SW480 (cell line): ENCODE measurements around the gene PRDM16.
A peak's percentile ranks its signal among the peaks of the same experiment; 100 is the strongest.

Source experiments
- DNase-seq: peaks from one replicate; pipeline ENCODE4 v3.0.0-alpha.2; 2016; ENCODE audit warnings: low spot score

PRDM16 gene

DNA sequence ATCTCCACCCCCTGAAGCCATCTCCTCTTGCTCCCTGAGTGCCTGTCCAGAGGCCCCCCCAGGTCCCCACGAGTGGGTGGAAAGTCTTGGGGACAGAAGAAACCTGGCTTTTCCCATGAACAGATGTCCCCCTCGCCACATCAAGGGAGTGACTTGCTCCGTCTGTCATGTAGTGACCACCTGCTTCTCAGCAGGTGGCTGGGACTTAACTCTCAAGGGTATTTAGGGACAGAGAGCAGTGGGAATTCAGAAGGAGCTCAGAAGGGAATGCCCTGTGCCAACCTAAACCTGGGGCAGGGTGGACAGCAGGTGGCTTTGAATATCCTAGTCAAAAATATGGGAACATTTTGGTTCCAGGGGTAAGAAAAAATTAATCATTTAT lies 139.8 kb downstream of the PRDM16 start:
- no peak for DNase-seq

DNA sequence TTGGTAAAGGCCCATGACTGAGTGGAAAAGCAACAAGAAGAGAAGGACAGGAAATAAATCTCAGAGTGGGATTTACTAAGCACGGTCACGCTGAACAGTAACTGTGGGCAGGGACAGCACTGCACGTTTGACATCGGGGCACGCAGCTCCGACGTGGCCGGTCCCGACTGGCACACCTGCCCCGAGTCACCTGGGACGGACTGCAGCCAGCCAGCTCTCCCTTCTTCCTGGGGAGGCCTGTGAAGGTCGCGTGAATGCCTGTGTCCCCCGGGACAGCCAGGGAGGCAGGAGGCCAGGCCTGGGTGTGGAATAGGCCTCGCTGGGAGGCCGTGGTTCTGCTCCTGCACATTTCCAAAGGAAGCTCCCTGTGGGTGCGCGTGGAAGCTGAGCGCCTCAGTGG lies 140.2 kb downstream of the PRDM16 start:
- no peak for DNase-seq

DNA sequence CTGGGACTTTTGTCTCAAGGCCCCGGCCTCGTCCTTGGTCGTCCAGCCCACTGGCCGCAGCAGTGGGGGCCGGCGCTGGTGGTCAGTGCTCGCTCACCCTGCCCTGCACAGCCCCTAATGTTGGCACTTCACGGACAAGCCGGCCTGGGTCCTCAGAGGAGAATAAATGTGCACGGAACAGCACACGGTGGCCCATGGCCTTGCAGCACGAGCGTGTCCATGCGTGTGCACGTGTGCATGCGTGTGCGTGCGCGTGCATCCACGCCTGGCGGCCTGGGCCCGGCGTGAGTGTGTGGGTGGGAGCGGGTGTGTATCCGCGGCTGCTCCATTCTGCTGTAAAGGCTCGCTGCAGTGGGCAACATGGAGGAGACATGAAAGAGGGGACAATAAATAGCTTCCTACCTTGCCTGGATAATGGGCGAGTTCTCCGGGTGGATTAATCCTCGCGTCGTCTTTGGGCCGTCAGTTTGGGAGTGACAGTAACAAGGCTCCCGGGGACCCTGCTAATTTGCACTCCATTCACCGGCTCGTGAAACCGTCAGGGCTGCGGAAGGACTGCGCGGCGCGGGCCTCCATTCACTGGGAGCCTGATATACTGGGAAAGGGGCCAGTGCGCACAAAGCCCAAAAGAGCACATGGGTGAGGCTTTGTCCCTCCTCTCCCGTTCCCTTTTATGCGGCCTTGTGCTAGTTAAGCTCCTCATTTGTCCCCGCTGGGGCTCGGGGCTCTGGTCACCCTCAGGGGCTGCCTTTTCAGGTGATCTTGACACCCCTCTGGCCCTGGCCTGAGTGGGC lies 142.8 kb downstream of the PRDM16 start:
- no peak for DNase-seq

DNA sequence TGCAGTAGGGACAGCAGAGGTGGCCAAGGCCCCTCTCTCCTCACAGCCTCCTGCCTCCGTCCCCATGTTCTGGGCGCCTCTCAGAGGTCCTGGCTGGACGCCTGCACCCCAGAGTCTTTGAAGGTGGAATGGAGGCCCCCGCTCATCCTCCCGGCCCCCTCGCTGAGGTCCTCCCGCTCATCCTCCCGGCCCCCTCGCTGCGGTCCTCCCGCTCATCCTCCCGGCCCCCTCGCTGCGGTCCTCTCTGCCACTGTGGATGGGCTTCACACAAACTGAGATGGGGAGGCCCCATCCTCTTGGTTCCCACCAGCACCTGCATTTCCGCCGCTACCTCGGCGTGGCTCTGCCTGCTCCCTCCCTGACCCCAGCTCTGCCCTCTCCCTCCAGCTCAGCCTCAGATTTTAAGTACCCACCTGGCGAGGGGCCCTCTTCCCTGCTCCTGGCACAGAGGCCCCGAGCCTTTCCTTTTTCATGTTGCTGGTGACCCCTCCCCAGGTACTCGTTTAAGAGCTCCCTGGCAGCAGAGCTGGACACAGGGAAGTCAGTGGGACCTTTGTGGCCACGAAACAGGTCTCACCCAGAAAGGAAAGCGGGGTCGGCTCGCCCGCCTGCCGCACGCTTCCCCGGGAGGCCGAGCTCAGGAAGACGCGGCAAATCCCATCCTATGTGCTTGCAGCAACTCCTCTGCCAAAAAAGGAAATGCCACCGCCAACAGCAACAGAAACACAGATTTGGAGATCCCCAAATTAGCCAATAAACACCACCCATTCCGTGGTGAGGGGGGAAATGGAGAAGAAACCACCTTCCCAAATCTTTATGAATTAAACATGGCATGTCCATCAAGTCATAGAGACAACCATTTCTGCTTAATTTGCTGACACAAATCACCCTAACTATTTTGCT lies 143.7 kb downstream of the PRDM16 start:
- DNase-seq: no peak

DNA sequence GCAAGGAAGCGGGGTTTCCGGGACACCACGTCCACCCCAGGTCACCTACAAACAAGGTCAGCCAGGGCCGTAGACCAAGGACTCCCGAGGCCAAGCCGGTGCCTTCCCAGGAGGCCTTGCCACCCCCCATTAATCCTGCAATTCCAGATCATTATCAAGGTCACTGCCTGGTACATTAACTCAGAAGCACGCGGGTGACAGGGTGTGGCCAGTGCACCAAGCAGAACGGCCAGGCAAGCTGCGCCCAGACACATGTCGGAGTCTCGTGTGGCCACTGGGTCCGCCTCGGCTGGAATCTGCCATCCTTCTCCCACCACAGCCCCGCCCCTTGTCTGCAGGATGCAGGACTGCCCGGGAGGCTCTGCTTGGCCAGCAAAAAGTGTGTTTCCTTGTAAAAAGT lies 144.7 kb downstream of the PRDM16 start:
- DNase-seq: peak; percentile 61

DNA sequence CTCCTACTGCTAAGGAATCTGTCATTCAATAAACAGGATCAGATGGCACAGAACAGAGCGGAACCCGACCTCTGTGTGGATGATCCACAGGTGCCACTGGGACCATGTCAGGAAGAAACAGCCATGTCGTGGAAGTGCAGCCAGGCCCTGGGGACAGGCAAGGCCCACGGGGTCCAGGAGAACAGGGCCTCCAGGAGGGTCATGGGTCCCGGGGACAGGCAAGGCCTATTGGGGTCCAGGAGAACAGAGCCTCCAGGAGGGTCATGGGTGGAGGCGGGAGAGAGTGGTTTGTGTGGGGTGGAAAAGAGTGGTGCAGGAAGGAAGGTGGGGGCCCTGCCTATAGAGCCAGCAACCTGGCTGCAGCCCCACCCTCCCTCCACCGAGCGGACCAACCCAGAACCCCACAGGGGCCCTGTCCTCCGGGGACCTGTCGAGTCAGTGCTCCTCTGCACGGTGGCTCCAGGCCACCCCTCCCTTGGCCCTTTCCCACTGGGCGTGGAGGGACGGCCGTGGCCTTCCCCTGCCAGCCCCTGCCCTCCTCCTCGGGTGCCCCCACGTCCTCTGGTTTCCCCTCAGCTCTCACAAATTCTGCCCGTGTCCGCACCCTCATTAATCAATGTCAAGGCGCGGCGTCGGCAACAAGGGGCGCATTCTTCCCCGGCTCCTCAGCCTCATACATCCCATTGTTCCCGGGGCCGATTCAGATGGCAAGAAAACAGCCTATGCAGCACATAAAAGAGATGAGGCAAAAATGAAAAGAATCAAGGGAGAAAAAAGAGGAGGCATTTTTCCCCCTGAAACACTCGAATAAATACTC lies 146.4 kb downstream of the PRDM16 start:
- no peak for DNase-seq

DNA sequence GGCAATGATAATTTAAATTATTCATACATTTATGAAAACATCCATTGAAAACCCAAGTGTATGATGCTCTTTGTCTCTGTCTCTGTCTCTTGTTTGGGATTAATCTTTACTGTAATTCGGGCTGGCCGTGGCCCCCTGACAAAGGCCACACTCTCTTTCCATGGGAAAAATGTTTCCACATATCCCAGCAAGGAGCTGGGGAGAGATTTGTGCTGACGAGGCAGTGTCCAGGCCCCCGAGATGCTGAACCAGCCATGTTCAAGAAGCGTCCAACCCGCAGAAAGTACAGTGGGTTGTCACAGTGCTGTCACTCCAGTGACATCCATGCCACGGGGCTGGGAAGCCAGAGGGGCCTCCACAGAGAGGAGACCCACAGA lies 147.0 kb downstream of the PRDM16 start:
- no peak for DNase-seq

DNA sequence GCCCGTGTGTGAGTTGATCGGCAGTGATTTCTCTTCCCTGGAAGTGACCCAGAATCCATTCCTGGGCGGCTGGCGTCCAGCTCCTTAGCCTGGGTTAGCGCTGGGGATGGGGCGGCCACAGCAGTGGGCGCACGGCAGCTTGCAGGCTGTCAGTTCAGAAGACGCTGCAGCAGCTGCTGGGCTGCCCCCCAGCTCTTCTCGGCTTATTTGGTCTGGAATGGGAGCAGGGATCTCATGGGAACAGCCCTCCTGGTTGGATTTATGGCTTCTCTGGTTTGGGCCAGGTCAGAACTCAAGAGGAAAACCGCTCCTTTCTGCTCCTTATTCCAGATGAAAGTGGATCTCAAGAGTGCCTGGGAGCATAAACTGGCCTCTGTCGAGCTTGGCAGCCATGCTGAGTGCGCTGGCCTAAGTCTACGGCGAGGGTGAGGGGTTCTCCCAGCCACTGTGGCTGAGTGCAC lies 148.2 kb downstream of the PRDM16 start:
- DNase-seq: no peak

DNA sequence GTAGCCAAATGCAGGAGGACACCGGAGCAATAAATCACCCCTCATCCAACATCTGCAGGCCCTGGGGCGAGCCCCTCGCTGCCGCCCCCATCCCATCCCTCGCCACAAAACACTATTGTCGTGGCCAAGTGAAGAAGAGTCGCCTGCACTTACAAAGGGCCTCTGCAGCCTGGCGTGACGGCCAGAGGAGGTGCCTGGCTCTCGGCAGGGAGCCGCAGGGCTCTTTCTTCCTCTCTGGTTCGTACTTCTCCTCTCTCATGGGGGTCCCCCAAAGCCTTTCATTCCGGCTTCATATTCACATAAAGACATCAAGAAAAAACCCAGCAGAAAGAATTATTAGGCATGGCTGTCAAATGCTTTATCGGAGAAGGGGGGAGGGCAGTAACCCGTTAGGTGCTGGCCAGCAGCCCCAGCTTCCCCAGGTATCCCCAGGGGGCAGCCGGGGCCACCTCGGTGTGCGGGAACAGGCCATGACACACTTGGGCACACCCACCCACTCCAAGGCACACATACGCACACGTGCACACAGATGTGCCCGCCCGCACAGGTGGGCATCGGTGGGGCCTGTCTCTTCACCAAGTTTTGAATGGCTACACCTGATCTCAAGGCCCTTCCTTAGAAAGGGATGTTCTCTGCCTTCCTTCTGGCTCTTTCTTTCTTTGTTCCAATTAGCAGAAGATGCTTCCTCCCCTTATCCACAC lies 149.1 kb downstream of the PRDM16 start:
- DNase-seq: no peak

DNA sequence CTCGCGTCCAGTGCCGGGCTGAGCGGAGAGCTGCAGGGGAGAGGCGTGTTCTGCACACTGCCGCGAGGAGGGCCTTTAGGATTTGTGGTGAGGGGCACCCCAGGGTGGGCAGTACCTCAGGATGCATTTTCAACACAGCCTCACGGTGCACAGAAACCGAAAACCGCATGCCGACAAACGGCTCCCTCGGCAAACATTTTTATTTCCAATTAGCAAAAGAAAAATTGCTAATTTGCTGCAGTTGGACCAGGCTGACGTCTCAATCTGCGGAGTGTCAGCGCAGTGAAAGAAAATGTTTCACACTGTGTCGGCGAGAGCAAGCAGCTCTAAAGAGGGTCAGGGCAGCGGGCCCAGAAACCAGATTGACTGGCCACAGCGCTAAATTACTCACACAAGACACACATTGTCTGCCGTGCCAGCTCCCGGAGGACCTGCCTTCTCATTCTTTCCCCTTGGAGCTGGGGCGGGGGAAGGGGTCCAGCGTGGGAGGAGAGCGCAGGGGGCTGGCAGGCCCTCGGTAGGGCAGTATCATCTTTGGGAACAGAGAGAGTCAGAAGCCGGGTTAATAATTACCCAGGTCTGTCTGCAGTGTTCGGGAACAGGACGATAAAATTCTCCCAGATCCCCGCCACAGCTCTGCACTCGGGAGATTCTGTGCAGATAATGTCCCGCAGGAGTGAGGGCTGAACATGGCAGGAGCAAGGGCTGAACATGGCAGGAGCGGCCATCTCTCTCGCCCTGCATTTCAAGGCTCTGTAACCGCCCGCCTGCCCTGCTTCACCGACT lies 150.2 kb downstream of the PRDM16 start:
- peak; percentile 64 for DNase-seq

DNA sequence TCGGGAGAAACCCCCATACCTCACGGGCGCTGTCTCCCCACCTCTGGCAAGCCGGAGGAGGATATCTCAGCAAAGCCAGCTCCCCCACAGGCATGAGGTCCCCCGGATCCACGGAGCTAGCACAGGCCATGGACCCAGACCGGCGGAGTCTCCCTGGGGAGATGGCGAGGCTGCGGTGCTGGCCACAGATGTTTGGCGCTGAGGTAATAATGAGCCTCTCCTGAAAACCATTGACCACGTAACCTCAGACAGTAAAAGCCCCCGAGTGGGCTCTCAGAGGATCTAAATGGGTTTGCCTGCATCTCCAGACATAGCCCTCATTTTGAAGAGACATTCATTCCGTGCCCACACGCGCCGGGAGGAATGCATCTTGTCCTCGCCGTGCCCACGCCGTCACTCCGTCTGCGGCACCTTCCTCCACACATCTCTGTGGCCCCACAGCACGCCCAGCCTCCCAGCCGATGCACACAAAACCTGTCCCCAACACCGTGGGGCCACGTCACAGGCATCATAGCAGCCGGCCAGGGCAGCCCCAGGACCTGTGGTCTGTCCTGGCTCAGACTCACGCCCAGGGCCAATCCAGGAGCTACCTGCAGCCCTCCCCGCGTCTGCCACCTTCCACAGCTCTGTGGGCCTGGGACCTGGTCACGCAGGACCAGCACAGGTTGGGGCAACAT lies 150.9 kb downstream of the PRDM16 start:
- DNase-seq: no peak

DNA sequence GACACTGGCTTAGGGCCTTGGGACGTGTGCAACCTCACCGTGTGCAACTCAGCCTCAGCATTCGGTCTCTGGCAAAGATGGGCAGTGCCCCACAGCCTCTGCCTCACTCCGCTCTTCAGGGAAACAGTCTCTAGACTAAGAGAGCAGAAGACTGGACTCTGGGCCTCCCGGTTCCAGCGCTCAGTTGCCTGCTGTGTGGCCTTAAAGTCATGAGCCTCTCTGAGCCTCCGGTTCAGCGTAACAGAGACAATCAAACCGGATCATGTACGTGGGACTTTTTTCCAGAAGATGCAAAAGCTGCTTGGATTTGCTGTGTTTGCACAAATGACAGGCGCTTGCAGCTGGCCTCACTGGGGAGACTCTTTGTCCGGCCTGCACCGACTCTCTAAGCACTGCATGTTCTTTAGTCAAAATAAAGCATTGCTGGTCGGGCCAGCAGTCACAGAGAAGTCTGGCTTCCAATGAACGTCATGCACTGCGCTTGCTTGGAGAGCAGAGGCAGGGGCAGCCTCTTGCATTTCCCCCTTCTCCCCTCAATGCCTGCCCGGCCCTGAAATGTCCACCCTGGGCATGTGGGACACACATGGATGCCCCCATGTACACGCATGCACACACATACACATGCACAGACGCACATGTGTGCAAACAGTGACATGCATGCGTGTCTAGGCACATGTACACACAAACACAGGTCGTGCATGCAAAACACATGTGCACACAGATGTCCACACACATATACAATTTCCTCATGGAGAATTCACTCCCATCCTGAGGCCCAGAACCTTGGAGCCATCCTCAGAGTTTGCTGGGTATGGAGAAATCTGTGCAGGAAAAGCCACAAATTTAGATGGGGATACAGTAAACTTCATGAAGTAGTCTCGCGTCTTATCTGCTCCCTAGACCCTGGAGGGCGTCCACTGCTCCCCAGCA lies 152.4 kb downstream of the PRDM16 start:
- DNase-seq: no peak

DNA sequence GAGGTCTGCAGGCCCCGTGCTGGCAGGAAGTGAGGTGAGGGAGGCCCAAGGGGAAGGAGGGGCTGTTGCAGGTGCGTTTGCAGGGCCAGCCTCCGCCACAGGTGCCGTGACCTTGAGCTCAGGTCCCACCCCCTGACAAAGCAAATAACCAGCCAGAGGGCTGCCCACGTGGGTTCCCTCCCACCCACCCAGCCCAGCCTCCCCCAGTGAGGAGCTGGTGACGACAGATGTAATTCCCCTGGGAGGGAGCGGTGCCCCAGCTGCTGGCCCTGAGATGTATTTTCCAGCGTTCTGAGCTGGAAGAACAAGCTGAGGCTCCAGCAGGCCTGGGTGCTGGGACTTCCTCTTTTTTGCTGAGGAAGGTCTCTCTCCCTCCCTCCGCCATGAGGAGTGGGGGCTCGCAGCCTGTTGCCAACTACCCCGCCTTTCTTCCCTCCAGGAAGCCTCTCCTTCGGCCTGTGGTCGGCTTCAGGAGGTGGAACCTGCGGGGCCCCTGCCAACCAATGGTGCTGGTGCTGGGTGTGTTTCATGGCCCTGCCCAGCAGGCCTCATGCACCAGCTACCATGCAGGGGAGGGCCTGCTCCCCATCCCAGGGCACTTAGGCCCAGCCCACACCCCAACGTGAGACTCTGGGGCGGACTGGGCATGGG lies 153.2 kb downstream of the PRDM16 start:
- DNase-seq: peak; percentile 39

DNA sequence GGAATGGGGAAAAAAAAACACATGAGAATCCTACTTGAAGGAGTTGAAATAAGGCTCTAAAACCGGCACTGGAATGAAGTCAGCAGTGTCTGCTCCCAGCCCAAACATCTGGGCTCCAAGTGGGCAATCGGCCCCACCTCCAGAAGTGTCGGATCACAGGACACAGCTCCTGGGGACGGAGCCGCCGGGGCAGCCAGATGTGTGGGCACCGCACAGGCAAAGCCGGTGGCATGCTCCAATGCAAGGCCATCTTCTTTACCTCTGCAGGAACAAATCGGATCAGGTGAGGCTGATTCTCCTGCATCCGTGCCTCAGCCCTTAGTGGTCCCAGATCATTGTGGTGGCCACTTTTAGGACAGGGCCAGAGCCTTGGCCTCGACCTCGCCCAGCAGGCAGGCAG lies 156.7 kb downstream of the PRDM16 start:
- no peak for DNase-seq

DNA sequence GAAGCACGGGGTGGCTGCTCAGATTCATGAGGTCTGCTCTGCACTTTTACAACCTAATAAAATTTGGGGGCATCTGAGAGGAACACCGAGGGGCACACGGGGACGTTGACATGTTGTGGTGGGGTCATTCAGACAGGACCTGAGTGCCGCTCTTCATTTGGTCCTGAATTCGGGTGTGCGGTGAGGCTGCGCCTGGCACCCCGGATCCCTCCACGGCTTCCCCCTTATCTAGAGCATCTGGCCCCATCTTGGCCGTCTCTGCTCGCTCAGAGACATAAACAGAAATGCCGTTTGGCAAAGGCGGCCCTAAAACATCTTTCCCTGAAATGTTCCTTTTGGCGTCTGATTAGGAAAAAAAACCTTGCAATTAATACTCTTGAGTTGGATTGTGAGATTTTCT lies 157.2 kb downstream of the PRDM16 start:
- no peak for DNase-seq

DNA sequence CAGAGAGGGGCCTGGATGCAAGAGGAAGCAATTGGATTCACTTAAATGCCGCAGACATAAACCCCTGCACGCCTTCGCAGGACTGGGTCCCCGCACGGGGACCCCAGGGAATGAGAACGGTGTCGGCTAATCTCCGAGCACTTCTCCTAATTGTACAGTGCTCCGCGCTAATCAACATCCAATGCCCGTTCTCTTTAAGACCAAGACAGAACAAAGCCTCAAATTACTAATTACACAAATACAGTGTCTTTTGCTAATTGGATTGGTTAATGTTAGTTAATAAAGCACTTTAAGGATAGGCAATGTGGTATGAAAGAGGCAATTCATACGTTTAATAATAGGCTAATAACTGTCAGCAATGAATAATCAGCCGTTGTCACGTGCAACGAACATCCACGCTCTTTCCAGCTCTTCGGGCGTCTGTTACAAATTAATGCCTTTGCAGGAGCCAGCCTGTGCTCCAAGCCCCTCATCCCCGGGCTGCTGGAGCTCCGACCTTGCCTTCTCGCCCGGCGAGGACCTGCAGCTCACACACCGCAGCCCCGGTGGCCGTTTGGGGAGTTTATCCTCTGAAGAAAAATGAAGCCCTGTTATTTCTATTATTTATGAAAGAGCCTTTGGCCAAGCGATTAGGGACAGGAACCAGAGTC lies 157.8 kb downstream of the PRDM16 start:
- DNase-seq: no peak

DNA sequence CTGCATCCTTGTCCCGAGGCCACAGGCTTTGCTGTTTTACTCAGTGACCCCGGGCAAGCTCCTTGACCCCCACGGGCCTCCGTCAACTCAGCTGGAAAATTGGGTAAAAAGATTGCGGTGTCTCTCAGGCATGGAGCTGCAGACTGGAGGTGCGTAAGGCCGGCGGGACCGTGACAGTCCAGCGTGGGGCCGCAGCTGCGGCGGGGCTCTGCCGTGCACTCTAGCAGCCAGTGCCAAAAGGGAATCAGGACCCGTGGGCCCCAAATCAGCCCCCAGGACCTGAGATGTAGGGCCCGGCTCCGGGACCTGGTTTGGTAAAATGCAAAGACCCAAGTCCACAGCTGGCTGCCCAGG lies 158.3 kb downstream of the PRDM16 start:
- no peak for DNase-seq

DNA sequence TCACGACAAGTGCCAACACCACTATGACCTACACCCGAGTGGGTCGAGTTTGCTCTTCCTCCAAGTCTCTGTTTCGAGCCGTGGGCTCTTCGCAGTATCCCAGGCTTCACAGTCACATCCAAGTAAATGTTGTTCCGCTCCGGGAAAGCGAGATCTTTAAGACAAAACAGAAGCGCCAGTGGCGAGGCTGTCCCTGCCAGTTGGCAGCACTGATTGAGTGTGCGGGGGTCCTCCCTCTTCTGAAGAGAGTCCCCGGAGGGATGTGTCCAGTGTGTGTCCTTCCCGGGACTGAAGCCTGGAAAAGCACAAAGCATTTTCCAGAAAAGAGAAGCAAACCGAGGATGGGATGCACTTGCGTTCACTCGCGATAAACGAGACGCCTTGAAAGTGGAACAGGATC lies 158.9 kb downstream of the PRDM16 start:
- no peak for DNase-seq
